AG10803 (cell line): ENCODE measurements around the gene FAM131C.
A peak's percentile ranks its signal among the peaks of the same experiment; 100 is the strongest.
"Not testable (repeated sequence)": the region's sequence is repeated elsewhere in the genome, so short reads cannot be mapped to it uniquely, and the experiment has no call there.

Experiments
- DNase-seq: peaks from one replicate; pipeline ENCODE4 v3.0.0; 2010; ENCODE audit warnings: low read depth
- H3K4me3 ChIP-seq: 2 replicates; pipeline ENCODE4 v1.5.1; 2011; ENCODE audit warnings: mild to moderate bottlenecking, low read length, control low read depth
- TF ChIP-seq, protein P1 (sequence below): conservative IDR thresholded peaks from 2 replicates; pipeline ENCODE4 v1.5.1; 2011; ENCODE audit warnings: mild to moderate bottlenecking, low read length, control low read depth, inconsistent platforms

FAM131C gene

DNA sequence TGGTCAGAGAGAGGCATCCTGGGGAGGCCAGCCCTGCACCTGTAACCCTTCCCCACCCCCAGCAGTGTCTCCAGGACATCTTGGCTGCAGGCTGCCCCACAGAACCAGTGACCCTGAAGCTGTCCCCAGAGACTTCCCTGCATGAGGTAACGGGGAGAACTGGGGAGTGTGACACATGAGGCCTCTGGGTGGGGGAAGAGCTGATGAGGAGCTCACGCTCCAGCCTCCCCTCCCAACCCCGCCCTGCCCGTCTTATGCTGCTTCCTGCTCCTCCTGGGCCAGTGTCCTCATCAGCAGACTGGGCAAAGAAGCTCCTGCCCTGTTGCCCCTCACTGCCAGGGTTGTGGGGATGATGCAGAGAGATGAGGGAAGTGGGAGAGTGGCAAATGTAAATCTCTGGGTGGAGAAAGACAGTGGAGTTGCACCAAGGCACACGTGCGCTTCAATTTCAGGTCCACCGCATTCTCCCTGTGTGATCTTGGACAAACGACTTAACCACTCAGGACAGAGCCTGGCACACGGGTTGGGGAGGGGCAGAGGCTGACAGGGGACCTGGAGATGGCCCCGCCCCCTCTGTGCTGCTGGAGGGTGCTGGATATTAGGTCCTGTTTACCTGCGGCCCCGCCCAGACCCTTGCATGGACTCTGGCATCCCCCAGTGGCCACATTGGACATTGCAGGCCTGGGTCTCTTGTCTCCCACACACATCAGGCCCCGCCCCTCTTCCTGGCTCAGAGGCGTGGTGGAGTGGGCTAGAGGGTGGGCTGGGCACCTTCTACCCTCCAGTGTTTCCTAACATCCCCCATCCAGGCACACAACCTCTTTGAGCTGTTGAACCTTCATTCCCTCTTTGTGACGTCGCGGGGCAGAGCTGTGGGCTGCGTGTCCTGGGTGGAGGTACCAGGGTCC, 17.6 kb downstream of the FAM131C start:
- no peak overlapping the region for H3K4me3 ChIP-seq
- DNase-seq: peak; percentile 64
- TF ChIP-seq, protein P1, sequence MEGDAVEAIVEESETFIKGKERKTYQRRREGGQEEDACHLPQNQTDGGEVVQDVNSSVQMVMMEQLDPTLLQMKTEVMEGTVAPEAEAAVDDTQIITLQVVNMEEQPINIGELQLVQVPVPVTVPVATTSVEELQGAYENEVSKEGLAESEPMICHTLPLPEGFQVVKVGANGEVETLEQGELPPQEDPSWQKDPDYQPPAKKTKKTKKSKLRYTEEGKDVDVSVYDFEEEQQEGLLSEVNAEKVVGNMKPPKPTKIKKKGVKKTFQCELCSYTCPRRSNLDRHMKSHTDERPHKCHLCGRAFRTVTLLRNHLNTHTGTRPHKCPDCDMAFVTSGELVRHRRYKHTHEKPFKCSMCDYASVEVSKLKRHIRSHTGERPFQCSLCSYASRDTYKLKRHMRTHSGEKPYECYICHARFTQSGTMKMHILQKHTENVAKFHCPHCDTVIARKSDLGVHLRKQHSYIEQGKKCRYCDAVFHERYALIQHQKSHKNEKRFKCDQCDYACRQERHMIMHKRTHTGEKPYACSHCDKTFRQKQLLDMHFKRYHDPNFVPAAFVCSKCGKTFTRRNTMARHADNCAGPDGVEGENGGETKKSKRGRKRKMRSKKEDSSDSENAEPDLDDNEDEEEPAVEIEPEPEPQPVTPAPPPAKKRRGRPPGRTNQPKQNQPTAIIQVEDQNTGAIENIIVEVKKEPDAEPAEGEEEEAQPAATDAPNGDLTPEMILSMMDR: peak; percentile 81

DNA sequence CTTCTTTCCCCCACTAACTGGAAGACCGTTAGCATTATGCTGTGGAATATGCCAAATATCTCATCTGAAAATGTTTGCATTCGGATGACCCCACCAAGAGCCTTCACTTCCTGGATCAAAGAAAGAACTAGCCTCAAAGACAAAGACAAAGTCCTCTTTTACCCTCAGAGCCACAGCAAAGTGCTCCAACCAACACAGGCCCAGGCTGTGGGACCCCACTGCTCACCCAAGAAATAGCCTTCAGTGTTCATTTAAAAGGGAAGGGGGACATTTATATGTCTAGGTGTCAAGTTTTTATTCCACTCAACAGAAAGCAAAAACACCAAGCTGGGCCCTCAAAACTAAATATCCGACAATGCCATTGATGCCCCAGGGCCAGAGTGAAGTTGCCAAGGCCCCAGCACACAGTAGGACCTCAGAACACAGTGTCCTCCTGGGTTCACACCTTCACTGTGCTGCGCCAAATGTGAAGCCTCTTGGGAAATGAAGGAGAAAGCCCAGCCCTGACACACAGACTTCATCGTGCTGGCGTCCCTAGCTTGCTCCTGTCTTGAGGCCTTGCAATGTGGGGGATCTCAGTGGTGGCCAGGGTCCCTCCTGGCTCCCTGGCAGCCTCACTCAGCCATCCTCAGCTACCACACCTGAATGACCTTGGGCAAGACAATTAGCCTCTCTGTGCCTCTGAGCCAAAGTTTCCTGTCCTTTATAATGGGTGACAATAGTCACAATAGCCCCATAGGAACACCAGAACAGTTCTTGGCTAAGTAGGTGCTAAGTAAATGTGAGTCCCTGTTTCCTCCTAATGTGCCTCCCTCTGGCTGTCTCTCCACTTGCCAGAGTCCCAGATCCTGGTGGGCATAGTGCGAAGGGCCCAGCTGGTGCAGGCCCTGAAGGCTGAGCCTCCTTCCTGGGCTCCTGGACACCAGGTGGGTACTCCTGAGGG, 18.6 kb downstream of the FAM131C start:
- no peak for DNase-seq
- TF ChIP-seq, protein P1: no peak

DNA sequence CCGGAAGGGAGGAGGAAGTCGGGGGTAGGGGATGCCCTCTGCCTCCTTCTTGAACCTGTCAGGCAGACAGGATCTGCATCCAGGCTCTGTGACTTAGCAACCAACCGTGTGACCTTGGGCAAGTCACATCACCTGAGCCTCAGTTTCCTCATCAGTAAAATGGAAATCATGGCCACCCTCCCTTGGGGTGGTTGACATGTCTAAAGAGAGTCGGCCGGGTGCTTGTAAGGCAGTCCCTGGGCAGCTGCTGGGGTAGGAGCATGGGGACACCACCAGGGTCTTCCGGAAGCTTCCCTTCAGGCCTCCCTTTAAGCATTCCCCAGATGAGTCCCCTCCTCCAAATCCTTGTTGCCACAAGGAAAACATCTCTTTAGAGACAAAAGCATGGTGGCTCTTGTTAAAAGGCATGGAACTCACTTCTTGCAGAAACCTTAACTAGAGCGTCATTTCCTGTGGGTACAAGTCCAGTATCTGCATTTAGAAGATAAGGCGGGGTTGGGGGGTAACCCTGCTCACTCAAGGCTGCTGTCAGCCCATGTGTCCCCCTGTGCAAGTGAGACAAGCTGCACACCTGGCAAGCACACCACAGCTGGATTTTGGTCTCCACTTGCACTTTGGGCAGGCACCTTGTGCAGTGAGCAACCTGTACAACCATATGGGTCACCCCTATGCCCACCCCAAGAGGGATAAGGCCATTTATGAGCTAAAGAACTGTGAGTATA, 19.5 kb downstream of the FAM131C start:
- DNase-seq: no peak
- no peak overlapping the region for H3K4me3 ChIP-seq
- TF ChIP-seq, protein P1: no peak

More for the DNA sequence above, 18.6 kb downstream of the FAM131C start:
- no peak overlapping the region for H3K4me3 ChIP-seq

DNA sequence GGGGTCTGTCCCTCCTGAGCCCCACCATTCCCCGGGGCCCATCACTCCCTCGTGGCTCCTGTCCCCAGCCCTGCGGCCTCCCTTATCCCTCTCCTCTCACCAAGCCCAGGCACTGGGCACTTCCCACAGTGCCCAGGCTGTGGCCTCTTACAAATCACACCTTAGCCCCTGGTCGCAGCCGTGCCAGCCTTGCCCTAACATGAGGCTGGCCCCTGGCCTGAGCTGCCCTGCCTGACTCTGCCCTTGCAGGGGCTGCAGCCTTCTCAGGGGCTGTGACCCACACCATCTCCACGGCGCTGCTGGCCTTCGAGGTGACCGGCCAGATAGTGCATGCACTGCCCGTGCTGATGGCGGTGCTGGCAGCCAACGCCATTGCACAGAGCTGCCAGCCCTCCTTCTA, 21.5 kb downstream of the FAM131C start:
- DNase-seq, H3K4me3 ChIP-seq: not testable (repeated sequence)

DNA sequence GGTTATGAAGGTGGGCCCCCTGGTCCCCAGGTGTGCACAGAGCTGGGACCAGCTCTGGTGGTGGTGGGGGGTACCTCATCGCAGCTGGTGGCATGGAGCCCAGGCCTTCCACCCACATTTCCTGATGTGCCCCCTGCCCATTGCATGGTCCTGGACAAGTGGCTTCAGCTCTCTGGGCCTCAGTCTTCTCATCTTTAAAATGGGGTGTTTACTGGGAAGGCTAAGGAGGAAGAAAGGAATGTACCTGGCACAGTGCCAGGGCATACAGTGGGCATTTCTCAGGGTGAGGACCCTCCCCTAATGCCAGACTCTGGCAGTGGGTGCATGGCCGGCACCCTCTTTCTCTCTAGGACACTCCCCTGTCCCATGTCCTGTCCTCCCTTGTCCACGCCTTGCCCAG, 22.4 kb downstream of the FAM131C start:
- H3K4me3 ChIP-seq: no peak overlapping the region
- TF ChIP-seq, protein P1: no peak
- no peak for DNase-seq

DNA sequence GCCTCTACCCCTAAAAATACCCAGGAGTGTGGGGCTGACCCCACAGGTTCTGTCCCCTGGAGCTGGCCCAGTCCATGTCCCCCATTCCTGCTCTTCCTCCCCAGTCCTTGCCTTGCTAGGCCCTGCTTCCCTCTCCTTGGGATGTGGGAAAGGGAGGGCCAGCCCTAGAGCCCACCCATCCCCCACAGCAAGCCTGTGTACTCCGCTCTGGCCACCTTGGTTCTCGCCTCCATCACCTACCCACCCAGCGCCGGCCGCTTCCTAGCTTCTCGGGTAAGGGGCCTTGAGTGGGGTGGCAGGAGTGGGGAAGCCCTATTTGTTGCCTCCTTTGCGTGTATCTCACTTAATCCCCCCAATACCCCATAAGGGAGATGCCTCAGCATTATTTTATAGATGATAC, 23.1 kb downstream of the FAM131C start:
- no peak overlapping the region for H3K4me3 ChIP-seq
- TF ChIP-seq, protein P1: no peak
- DNase-seq: no peak
